GM12865 (cell line): Measurements from ENCODE around the gene RAB1A.

Source experiments
- DNase-seq: peaks from one replicate; pipeline ENCODE4 v3.0.0; 2010; ENCODE audit warnings: low read depth
- H3K4me3 ChIP-seq: 2 replicates; pipeline ENCODE4 v1.5.1; 2011; ENCODE audit warnings: mild to moderate bottlenecking, low read depth, low read length, control low read depth
- TF ChIP-seq, protein P1 (sequence below): IDR thresholded peaks from 2 replicates; pipeline ENCODE4 v1.5.1; 2011; ENCODE audit warnings: low read length, control low read depth, low read depth, inconsistent platforms; ENCODE audit not compliant: insufficient read depth; ENCODE audit errors: missing control alignments

The RAB1A gene

DNA sequence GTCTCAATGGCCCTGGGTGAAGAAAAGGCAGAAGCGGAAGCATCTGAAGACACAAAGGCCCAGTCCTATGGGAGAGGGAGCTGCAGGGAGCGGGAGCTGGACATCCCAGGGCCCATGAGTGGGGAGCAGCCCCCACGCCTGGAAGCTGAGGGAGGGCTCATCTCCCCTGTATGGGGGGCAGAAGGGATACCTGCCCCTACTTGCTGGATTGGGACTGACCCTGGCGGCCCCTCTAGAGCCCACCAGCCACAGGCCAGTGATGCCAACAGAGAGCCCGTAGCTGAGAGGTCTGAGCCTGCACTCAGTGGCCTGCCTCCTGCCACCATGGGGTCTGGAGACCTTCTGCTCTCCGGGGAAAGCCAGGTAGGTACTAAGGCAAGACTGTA, 60.5 kb downstream of the RAB1A start:
- no peak overlapping the region for H3K4me3 ChIP-seq
- DNase-seq = no peak
- TF ChIP-seq, protein P1, sequence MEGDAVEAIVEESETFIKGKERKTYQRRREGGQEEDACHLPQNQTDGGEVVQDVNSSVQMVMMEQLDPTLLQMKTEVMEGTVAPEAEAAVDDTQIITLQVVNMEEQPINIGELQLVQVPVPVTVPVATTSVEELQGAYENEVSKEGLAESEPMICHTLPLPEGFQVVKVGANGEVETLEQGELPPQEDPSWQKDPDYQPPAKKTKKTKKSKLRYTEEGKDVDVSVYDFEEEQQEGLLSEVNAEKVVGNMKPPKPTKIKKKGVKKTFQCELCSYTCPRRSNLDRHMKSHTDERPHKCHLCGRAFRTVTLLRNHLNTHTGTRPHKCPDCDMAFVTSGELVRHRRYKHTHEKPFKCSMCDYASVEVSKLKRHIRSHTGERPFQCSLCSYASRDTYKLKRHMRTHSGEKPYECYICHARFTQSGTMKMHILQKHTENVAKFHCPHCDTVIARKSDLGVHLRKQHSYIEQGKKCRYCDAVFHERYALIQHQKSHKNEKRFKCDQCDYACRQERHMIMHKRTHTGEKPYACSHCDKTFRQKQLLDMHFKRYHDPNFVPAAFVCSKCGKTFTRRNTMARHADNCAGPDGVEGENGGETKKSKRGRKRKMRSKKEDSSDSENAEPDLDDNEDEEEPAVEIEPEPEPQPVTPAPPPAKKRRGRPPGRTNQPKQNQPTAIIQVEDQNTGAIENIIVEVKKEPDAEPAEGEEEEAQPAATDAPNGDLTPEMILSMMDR = no peak

DNA sequence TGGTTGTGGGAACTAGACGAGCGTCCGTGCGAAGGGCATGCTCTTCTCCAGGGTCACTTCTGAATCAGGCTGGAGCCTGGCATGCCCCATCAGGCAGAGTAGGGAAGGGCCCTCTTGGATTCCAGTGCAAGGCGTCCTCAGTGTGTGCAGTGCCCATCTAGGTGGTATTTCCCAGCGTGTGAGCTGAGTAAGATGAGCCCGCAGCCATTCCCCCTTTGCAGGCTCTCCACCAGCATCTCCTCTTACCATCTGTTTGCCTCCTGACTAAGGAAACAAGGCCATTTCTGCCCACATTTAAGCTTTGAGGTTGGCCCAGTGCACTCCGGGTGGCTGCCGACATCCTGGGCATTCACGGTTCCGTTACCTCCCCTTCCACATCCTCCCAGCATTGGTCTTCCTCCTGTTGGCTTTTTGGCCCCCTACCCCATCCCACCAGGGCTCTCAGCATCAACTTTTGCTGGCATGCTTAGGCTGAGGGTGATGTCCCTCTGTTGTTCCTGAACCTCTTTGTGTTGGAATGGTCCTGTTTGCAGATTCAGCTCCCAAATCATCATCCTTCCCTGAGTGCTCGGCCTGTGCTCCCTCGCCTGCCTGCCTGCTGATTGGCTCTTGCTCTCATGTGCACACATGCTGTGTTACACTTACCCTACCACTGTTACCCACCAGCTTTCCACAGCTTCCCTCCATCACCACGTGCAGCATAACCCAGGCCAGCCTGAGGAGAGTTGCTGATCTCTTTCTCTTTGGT, 61.9 kb downstream of the RAB1A start:
- H3K4me3 ChIP-seq = no peak overlapping the region
- DNase-seq = no peak
- TF ChIP-seq, protein P1 = no peak

DNA sequence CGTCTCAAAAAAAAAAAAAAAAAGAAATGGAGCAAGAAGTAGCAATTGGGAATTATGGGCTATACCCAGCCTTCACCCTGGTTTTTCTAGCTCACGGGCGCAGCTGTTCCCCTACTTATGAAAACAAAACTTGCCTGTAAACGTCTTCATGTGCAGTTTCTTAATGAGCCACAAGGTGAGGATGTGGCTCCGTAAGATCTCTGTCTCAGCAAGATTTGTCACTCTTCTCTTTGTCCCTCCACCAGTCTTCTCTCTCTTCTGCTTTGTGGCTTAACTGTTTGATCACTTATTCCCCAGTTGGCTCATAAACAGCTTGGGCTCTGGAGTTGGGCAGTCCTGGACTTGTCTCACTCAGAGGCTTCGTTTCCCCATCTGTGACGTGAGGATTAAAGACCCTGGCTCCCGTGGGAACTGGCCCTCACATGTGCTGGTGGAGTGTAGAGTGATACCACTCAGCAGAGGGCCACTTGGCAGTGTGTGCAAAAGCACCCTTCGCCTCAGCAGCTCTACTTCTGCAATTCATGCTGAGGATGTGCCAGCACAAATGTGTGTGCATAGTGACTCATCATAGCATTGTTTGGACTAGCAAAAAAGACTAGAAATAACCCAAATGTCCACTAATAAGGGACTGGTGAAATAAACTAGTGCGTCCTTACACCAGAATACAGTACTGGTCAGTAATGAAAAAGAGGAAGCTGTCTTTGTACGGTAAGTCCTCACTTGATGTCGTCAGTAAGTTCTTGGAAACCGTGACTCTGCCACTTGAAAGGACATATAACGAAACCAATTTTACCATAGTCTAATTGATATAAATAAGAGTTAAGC, 65.0 kb downstream of the RAB1A start:
- peak; percentile 90 for DNase-seq
- no peak overlapping the region for H3K4me3 ChIP-seq

DNA sequence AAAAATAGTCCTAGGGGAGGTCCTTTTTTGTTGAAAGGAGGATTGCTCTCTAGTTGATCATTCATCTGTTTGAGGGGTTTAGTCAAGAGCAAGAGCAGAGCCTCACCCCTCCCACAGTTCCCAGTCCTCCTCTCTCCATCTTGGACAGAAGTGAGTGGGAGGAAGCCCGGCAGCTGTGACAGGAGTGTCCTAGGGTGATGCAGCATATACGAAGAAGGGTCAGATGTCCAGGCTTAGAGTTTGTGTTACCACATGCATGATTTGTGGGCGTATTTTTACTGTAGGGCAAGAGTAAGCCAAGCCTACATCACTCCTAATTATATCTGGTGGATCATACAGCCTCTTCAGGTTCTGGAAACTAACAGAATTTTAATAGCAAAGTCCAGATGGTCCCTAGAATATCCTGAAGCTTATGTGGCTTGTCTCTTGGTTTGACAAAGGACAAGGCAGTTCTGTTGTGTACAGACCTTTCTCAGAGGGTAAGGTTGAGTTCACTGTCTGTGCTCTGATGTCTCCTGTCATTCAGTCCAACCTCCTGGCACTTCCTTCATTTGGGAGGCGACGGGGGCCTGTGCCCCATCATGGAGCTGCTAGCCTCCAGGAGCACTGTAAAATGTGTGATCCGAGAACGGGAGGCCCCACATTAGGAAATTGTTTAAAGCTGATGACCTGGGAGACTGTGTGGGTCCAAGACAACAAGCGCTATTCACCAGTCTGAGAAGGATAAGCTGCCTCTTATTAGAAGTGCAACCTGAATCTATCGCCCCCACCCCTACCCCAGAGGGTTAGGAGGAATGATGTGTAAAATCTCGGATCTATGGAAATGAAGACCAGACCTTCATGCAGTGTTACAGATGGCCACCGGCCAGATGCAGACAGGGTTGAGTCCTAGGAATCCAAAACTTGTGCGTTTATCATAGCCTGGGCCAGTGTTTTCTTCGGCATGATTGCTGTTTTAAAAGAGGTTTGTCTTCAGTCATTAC, 66.8 kb downstream of the RAB1A start:
- TF ChIP-seq, protein P1 = no peak
- no peak overlapping the region for H3K4me3 ChIP-seq
- no peak for DNase-seq

More for the DNA sequence above, 65.0 kb downstream of the RAB1A start:
- TF ChIP-seq, protein P1 = peak; percentile 90

DNA sequence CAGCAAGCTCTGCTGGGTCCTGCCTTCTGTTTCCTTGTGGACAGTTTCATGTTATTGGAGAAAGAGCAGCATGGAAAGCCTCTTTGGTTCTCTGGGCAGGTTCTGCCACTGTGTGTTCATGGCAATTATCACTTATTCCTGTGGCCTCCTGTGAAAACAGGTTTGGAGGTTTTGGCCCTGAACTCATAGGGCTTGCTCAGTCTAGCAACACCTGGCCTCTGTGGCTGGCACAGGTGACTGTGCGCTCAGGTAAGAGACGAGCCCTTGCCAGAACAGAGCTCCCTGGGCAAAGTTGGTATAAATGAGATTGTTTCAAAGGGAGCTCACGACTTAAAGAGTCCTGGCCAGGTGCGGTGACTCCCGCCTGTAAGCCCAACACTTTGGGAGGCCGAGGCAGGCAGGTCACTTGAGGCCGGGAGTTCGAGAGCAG, 68.0 kb downstream of the RAB1A start:
- DNase-seq = no peak
- TF ChIP-seq, protein P1 = no peak
- no peak overlapping the region for H3K4me3 ChIP-seq

DNA sequence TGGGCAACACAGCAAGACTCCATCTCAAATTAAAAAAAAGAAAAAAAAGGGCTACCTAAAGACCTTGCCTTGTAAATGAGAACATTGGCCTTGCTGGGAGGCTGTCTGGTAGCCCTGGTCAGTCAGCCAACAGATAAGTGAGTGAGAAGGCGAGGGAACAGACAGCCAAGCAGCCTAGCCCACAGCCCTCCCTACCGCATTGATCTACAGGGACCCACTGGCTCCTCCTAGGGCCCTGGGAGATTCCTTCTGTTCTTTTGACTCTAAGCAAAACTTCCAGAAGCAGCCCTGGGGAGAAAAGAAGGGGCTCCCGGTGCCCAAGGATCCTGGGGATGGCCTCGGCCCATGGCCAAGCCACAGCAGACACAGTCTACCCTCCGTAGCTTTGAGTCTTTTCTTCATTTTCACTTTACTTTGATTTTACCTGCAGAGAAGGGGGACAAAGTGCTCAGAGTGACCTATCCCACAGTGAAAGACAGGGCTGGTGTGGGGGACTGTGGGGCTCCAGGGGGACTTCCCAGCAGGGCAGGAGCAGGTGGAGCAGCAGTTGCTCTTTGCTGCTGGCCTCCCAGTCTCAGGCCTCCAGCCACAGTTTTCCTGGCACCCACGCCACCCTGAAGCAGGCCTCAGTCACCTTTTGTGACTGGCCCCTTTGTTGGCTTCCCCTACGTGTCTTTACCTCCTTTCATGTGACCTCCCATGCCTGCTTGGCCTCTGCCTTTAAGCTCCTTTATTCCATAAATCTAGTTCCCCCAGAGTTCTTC, 68.6 kb downstream of the RAB1A start:
- TF ChIP-seq, protein P1 = no peak
- no peak for DNase-seq

More for the DNA sequence above, 68.6 kb downstream of the RAB1A start:
- no peak overlapping the region for H3K4me3 ChIP-seq
